Bronchial epithelial cell (primary cell): ENCODE results near the gene ELP4. TPM values are rescaled to one million over a fixed set of nuclear protein-coding genes. Genes with fewer than 3 reads are reported as not detected.
"Not testable (repeated sequence)": the region's sequence is repeated elsewhere in the genome, so short reads cannot be mapped to it uniquely, and the experiment has no call there.

Experiments
- DNase-seq: peaks from one replicate; pipeline ENCODE4 v3.0.0-alpha.2; 2010; ENCODE audit warnings: low read depth
- FAIRE-seq: peaks from 2 replicates; lab custom pipeline; 2011; peaks lifted over from hg19 to GRCh38; lab: Jason Lieb, UNC
- H3K27me3 ChIP-seq: 2 replicates; pipeline ENCODE4 v1.5.1; 2011; ENCODE audit warnings: low read length; ENCODE audit not compliant: control insufficient read depth, insufficient read depth
- H3K36me3 ChIP-seq: 2 replicates; pipeline ENCODE4 v1.5.1; 2011; ENCODE audit warnings: low read length; ENCODE audit not compliant: control insufficient read depth, insufficient read depth
- H3K4me3 ChIP-seq: 2 replicates; pipeline ENCODE4 v1.5.1; 2011; ENCODE audit warnings: mild to moderate bottlenecking, low read depth, low read length, control low read depth
- total RNA-seq: library from RNA; depleted of rRNA; stranded (reverse); fragments of >200 nt; gene quantifications from 2 replicates; pipeline ENCODE4 v1.2.1, GENCODE V29; 2014
- TF ChIP-seq, protein P1 (sequence below): IDR thresholded peaks from 2 replicates; pipeline ENCODE4 v1.5.1; 2011; ENCODE audit warnings: mild to moderate bottlenecking, moderate library complexity, low read length, control low read depth, inconsistent platforms; ENCODE audit not compliant: insufficient read depth, severe bottlenecking

The ELP4 gene
- total RNA-seq, 1 donor from 2014 or later = 11.1 TPM

DNA sequence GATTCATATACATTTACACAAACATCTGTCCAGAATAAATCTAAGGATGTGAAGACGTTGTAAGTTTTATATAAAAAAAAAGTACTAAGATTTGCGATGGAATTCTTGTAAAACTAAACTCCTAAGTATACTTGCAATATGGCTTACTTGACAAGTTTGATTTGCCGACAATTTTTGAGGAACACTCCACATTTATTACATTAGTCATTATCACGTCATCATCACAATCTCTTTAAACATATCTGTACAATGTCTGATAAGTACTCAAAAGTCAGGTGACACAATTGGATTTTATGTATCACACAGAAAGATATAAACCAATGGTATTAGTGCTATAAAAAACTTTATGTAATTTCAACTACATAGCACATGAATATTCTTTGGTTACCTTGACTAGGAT, 30.5 kb upstream of the ELP4 start:
- no peak overlapping the region for H3K4me3 ChIP-seq
- DNase-seq (no peak), FAIRE-seq (no peak)
- TF ChIP-seq, protein P1, sequence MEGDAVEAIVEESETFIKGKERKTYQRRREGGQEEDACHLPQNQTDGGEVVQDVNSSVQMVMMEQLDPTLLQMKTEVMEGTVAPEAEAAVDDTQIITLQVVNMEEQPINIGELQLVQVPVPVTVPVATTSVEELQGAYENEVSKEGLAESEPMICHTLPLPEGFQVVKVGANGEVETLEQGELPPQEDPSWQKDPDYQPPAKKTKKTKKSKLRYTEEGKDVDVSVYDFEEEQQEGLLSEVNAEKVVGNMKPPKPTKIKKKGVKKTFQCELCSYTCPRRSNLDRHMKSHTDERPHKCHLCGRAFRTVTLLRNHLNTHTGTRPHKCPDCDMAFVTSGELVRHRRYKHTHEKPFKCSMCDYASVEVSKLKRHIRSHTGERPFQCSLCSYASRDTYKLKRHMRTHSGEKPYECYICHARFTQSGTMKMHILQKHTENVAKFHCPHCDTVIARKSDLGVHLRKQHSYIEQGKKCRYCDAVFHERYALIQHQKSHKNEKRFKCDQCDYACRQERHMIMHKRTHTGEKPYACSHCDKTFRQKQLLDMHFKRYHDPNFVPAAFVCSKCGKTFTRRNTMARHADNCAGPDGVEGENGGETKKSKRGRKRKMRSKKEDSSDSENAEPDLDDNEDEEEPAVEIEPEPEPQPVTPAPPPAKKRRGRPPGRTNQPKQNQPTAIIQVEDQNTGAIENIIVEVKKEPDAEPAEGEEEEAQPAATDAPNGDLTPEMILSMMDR = no peak
- H3K36me3 ChIP-seq = no peaks in the 10 kb centered on the region
- H3K27me3 ChIP-seq = no peaks in the 10 kb centered on the region

DNA sequence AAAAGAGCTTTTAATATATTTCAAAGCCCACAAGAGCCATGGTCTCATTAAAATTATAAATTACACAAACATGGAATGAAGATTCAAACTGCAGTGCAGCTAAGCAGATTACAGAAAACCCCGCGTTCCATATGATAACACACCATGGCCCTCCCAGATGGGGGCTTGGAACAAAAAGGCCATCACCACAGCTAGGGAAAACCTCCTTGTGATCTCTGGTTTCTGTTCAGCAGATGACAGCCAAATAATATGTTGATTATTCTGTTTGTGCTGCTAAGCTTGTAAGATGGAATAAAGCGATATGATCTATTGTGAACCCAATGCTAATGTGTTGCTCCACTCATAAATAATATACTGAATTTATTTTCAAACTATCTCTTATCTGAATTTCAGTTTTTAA, 28.6 kb upstream of the ELP4 start:
- DNase-seq = no peak
- TF ChIP-seq, protein P1 = no peak
- no peaks in the 10 kb centered on the region for H3K36me3 ChIP-seq
- no peak overlapping the region for H3K4me3 ChIP-seq
- H3K27me3 ChIP-seq = no peaks in the 10 kb centered on the region
- no peak for FAIRE-seq

DNA sequence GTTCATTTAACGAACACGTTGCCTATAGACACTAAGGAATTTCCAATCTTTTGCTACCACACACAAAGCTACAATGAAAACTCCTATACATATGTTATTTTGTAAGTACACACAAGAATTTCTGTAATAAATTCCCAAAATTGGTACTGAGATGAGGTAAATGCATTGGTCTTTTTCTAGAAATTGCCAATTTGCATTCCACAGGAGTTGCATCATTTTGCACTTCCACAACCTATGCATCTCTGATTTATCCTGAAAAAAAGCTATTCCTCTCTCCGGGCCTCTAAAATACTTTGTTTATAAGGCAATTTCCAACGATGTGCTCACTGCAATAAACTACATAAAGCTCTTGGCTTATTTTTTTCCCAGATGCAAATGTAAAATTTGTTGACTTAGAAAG, 25.1 kb upstream of the ELP4 start:
- H3K4me3 ChIP-seq = no peak overlapping the region
- H3K36me3 ChIP-seq = no peaks in the 10 kb centered on the region
- no peaks in the 10 kb centered on the region for H3K27me3 ChIP-seq
- DNase-seq (no peak), FAIRE-seq (no peak)
- TF ChIP-seq, protein P1 = no peak

DNA sequence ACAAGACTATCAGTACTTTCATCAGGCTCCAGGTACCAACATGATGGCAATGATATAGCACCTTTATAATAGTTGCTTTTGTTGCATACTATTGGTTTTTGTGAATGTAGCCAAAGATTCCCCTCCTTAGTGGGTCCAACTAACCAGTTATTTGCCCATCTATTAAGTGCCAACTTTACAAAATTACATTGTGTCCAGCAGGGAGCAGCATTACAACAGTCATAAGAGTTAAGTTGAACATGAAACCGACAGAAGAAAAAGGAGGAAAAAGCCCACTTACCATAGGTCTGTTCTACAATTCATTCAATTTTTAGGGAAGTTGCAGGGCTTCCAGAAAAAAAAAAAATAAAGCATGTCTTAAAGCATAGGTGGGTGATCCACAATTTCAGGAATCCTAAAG, 21.7 kb upstream of the ELP4 start:
- Histone ChIP-seq H3K36me3 (no peaks in the 10 kb centered on the region), H3K4me3 (no peak overlapping the region), H3K27me3 (no peaks in the 10 kb centered on the region)
- TF ChIP-seq, protein P1 = peak; percentile 24
- FAIRE-seq (no peak), DNase-seq (peak; percentile 54)

DNA sequence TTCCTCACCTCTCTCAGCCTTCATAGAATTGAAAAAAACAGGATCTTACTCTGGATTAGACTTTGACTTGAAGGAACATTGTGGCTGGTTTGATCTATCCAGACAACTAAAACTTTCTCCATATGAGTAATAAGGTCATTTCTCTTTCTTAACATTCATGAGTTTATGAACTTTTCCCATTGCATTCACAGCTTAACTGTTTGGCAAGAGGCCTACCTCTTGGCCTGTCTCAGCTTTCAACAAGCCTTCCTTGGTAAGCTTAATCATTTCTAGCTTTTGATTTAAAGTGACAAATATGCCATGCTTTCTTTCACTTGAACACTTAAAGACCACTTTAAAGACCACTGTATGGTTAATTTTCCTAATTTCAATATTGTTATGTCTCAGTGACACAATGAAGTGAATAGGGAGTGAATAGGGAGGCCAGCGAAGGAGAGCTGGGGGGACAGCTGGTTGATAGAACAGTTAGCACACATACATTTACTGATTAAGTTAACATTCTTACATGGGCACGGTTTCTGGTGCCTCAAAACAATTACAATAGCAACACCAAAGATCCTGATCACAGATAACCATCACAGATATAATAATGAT, 17.1 kb upstream of the ELP4 start:
- Histone ChIP-seq H3K4me3 (no peak overlapping the region), H3K27me3 (no peaks in the 10 kb centered on the region), H3K36me3 (no peaks in the 10 kb centered on the region)
- FAIRE-seq (no peak), DNase-seq (no peak)
- TF ChIP-seq, protein P1 = no peak

DNA sequence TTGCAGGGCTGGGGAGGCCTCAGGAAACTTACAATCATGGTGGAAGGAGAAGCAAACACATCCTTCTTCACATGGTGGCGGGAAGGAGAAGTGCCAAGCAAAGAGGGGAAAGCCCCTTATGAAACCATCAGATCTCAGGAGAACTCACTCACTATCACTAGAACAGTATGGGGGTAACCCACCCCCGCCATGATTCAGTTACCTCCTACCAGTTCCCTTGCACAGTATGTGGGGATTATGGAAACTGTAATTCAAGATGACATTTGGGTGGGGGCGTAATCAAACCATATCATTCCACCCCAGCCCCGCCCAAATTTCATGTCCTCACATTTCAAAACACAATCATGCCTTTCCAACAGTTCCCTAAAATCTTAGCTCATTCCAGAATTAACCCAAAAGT, 16.3 kb upstream of the ELP4 start:
- TF ChIP-seq, protein P1 = no peak
- Histone ChIP-seq H3K36me3 (no peaks in the 10 kb centered on the region), H3K27me3 (no peaks in the 10 kb centered on the region), H3K4me3 (no peak overlapping the region)
- FAIRE-seq = no peak
- no peak for DNase-seq

DNA sequence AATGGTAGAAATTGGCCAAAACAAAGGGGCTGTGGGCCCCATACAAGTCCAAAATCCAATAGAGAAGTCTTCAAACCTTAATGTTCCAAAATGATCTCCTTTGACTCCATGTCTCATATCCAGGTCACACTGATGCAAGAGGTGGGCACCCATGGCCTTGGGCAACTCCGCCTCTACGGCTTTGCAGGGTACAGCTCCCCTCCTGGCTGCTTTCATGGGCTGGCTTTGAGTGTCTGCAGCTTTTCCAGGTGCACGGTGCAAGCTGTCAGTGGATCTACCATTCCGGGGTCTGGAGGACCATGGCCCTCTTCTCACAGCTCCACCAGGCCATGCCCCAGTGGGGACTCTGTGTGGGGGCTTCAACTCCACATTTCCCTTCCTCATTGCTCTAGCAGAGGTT, 15.8 kb upstream of the ELP4 start:
- DNase-seq, FAIRE-seq, H3K27me3 ChIP-seq, H3K36me3 ChIP-seq, H3K4me3 ChIP-seq: not testable (repeated sequence)
